AG20443 (cell line): ENCODE results near the gene HNRNPAB.
"Not testable (repeated sequence)": the region's sequence is repeated elsewhere in the genome, so short reads cannot be mapped to it uniquely, and the experiment has no call there.

Experiments used
- DNase-seq: peaks from one replicate; pipeline ENCODE4 v3.0.0; 2012; ENCODE audit warnings: low spot score, mixed read lengths

HNRNPAB gene

DNA sequence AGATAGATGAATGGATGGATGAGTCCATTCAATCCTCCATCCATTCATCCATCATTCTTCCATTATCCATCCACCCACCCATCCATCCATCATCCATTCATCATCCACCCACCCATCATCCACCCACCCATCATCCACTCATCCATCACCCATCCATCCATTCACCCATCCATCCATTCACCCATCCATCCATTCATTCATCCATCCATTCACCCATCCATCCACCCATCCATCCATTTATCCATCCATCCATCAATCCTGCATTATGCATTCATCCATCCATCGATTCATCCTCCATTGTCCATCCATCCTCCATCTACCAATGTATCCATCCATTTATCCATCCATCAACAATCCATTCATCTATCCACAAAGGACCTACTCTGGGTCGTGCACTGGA is 41.1 kb downstream of the HNRNPAB start:
- no peak for DNase-seq

GRCh38 chr5:178246624-178247279 is 42.4 kb downstream of the HNRNPAB start:
- DNase-seq: no peak

- DNase-seq: no peak
Measured at GRCh38 chr5:178247481-178248456, 43.4 kb downstream of the HNRNPAB start.

DNA sequence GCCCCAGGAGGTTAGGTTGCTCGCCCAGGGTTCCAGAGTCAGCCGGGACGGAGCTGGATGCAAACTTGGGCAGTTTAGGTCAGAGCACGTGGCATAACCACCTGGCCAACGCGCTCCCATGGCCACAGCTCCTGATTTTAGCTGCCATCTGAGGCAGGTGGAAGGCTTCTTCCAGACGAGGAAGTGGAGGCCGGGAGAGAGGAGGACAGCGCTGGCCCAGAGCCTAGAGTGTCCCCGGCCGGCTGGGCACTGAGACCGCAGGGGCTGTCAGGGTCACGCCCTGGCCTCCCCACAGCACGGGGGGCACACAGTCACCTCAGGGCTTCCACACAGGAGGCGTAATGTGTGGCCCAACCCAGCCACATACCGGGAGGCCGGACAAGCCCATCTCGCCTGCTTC is 44.4 kb downstream of the HNRNPAB start:
- no peak for DNase-seq

GRCh38 chr5:178249191-178249989 is 45.1 kb downstream of the HNRNPAB start:
- DNase-seq: peak; percentile 80

- DNase-seq: no peak
Measured at GRCh38 chr5:178250263-178250662, 45.9 kb downstream of the HNRNPAB start.

DNA sequence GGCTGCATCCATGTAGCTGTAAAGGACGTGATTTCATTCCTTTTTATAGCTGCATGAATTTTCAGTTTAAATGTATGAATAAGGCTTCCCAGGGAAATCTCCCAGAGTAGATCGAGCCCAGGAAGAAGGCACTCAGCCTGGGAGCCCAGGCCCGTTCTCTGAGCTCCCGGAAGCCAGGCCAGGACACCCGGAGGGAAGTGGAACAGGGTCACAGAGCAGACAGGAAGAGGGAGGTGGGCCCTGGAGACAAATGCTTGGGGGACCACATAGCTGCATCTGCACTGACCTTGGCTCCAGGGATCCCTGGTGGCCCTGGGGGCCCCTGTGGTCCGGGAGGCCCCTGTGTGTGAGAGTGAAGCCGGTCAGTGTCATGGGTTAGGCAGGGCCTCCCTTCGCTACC is 47.9 kb downstream of the HNRNPAB start:
- DNase-seq: no peak

GRCh38 chr5:178253632-178254031 is 49.3 kb downstream of the HNRNPAB start:
- not testable (repeated sequence) for DNase-seq

DNA sequence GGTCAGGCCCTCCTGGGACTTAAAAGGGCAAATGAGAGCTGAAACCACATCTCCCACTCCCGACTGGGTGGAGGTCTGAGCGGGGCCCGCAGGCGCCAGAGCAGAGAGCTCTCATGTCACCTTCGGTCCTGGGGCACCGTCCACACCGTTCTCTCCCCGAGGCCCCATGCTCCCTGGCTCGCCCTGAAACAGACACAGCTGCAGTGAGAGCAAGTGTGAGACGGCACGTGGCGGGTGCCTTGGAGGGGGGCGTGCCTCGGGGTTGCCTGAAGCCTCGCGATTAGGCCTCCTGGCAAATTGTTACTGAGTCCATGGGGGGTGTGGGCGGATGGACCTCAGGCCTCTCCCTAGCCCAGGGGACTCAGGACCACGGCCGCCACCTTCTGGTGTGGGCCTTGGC is 52.4 kb downstream of the HNRNPAB start:
- no peak for DNase-seq

DNA sequence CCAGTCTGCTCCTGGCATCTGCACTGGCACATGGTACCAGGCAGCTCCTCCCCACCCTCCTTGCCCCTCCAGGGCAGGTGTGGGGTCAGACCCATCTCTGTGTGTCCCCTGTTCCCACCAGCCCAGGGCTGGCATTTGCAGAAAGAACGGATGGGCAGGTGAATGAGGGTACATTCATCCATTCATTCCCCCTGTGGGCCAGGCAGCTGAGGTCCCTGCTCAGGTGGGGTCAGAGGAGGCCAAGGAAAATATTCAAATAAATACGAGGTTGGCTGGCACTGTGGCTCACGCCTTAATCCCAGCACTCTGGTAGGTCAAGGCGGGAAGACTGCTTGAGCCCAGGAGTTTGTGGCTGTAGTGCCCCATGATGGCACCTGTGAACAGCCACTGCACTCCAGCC is 53.3 kb downstream of the HNRNPAB start:
- DNase-seq: no peak

- DNase-seq: no peak
Measured at GRCh38 chr5:178259623-178260536, 55.5 kb downstream of the HNRNPAB start.
